T-helper 2 cell treated with Interferon-gamma antibody and Interleukin-4, amounts not matched to agents 100 ng/mL and 5 ng/mL, for 36 hours (primary cell): Measurements from ENCODE around the gene SLC2A1. TPM values are rescaled to one million over a fixed set of nuclear protein-coding genes. Genes with fewer than 3 reads are reported as not detected.
"Not testable (repeated sequence)": the region's sequence is repeated elsewhere in the genome, so short reads cannot be mapped to it uniquely, and the experiment has no call there.

Experiments used
- intact Hi-C: fragments of 100-400 bp; cut with micrococcal nuclease; formaldehyde crosslinking; loops from one replicate; pipeline ENCODE4 v1.15.1; 2023
- total RNA-seq: library from RNA; stranded (reverse); gene quantifications from 2 replicates; pipeline ENCODE4 v1.2.3, GENCODE V29; 2022

The SLC2A1 gene
- total RNA-seq, 1 donor from 2014 or later: 104 TPM

GRCh38 chr1:42913426-42914091, 45.1 kb downstream of the SLC2A1 start:
- intact Hi-C loops: loop anchor here (1.0 kb wide), 1 partner anchor 160 kb away; no protein-coding TSS in a partner anchor

DNA sequence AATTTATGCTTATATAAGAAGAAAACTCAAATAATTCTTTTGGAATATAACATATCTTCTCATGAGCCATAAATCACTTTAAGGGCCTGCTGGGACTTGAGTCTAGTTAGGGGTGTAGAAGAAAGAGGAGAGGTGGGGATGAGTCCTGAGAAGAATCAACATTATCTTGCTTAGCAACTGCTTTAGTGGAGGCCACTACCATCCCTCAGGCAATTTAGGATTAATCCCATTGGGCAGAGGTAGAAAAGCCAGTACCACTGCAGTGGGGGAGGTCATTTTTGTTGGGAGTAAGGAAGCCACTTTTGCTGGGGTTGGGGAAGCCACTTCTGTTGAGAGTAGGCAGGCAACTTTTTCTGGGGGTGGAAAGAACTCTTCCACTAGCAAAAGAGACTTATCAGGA, 47.7 kb downstream of the SLC2A1 start:
- intact Hi-C loops: no loop called here

DNA sequence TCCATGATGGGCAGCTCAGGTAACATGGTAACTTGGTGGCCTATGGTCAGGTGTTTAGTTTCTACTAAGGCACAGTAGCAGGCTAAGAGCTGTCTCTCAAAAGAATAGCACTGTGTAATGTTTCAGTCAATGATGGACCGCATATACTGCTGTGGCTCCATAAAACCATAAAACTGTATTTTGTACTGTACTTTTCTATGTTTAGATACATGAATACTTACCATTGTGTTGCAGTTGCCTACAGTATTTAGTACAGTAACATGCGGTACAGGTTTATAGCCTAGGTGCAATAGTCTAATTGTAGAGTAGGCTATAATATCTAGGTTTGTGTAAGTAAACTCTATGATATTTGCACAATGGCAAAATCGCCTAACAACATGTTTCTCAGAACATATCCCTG, 50.6 kb downstream of the SLC2A1 start:
- intact Hi-C loops: no loop called here

GRCh38 chr1:42904434-42904833, 54.2 kb downstream of the SLC2A1 start:
- intact Hi-C loops: no loop called here

- intact Hi-C loops: not testable (repeated sequence)
Measured at GRCh38 chr1:42899960-42900359, 58.7 kb downstream of the SLC2A1 start.

DNA sequence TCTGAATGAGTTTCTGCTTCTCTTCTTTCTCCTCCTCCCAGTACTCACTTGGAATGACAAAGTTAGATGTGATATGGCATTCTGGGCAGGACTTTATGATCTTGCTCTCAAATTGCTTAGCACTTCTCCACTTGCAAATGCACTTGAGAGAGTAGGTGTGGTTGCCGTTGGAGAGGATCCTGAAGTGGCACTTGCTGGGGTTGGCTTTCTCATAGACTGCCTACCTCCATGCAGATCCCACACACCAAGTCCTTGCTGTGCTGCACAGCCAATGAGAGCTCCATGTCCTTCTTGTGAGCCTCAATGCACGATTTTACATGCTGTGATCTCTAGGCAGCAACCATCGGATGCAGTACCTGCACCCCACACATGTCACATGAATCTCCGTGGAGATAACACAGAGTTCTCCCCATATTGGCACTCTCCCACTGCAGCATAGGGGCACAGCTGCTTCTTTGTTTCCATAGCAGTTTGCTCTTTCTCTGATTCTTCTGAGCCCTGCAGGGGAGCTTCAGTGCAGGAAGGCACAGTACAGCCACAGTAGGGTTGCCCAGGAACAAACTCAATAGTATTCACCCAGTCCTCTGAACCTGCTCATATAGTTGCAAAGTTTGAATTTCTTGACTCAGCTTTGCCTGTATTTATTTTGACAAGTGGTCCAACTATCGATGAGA, 67.1 kb downstream of the SLC2A1 start:
- intact Hi-C loops: no loop called here

DNA sequence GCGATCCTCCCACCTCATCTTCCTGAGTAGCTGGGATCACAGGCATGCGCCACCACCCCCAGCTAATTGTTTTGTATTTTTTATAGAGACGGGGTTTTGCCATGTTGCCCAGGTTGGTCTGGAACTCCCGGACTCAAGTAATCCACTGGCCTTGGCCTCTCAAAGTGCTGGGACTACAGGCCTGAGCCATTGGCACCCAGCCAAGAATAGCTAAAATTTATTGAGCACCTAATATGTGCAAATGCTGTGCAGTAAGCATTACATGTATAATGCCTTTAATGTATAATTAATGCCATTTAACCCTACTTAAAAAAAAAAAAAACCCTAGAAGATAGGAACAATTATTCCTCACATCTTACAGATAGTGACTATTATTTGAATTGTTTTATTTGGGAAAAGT, 69.4 kb downstream of the SLC2A1 start:
- intact Hi-C loops: no loop called here

GRCh38 chr1:42888013-42888633, 70.5 kb downstream of the SLC2A1 start:
- intact Hi-C loops: no loop called here

GRCh38 chr1:42887366-42887765, 71.3 kb downstream of the SLC2A1 start:
- intact Hi-C loops: no loop called here

DNA sequence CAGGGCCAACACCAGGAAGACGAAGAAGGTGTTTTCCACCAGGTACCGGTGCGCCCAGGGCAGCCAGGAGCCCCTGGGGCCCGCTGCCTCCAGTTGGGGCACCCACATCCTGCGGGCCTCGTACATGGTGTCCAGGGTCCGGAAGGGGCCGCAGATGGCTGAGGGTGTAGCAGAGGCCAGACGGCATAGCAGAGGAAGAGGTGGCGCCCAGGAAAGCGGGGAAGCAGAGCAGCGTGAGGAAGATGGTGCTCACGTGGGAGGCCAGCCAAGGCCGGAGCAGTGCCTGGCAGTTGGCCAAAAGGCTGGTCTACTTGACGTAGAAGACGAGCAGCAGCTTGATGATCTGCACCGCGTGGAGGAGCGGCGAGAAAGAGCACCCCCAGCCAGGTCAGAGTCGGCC, 71.9 kb downstream of the SLC2A1 start:
- intact Hi-C loops: no loop called here

GRCh38 chr1:42886046-42886739, 72.5 kb downstream of the SLC2A1 start:
- intact Hi-C loops: no loop called here

DNA sequence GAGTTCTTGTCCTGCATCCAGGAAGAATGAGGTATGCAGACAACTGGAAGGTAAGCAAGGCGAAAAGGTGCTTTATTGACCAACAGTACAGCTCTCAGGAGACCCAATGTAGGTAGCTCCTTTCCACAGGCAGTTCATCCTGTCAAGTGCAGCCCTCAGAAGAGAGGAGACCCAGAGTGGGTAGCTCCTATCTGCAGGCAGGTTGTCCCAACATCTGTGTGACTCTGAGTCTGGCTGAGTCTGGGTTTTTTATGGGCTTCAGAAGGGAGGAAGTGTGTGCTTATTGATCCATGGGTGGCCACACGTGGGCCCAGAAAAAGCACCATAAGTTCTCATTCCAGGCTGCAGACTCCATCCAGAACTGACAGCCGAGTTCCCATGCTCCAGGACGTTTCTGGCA, 78.3 kb downstream of the SLC2A1 start:
- intact Hi-C loops: no loop called here

- intact Hi-C loops: no loop called here
Measured at GRCh38 chr1:42877380-42877779, 81.3 kb downstream of the SLC2A1 start.

- intact Hi-C loops: no loop called here
Measured at GRCh38 chr1:42876009-42876408, 82.7 kb downstream of the SLC2A1 start.

Other genes starting within 250 kb of the SLC2A1 start
- gene CLDN19, start 218.6 kb downstream of the SLC2A1 start, total RNA-seq: not detected in 2 replicates
- 38.1 and 39.3 TPM in 2 replicates for gene P3H1, start 191.8 kb downstream of the SLC2A1 start, total RNA-seq
- 7.0 and 8.7 TPM in 2 replicates for gene C1orf50, start 191.6 kb downstream of the SLC2A1 start, total RNA-seq
- 0.11 and 0.23 TPM in 2 replicates for gene TMEM269, start 173.9 kb downstream of the SLC2A1 start, total RNA-seq
- gene ERMAP, start 141.7 kb downstream of the SLC2A1 start, total RNA-seq: 6.7 and 7.4 TPM in 2 replicates
- gene SVBP, start 141.5 kb downstream of the SLC2A1 start, total RNA-seq: 16.0 TPM in 2 replicates
- 9.6 and 9.9 TPM in 2 replicates for gene ZNF691, start 112.3 kb downstream of the SLC2A1 start, total RNA-seq
- gene EBNA1BP2, start 213.4 kb upstream of the SLC2A1 start, total RNA-seq: 56.0 and 59.4 TPM in 2 replicates
- not detected in 2 replicates for gene CFAP57, start 213.5 kb upstream of the SLC2A1 start, total RNA-seq